GM13976 (cell line): ENCODE measurements around the gene UBXN6.

Experiments
- DNase-seq: peaks from one replicate; pipeline ENCODE4 v3.0.0; 2012; ENCODE audit warnings: low spot score
- CTCF ChIP-seq: IDR thresholded peaks from 2 replicates; pipeline ENCODE4 v1.5.1; 2012; ENCODE audit warnings: borderline replicate concordance, mild to moderate bottlenecking; ENCODE audit not compliant: insufficient read depth; ENCODE audit errors: extremely low read depth, missing control alignments, control extremely low read depth
- in situ Hi-C: fragments of 300-500 bp; cut with MboI; formaldehyde crosslinking; loops from one replicate; pipeline ENCODE4 v1.12.0; 2022; ENCODE audit warnings: low sequenced_read_pairs, mixed read lengths, inconsistent platforms; ENCODE audit not compliant: unreplicated experiment

Gene UBXN6

DNA sequence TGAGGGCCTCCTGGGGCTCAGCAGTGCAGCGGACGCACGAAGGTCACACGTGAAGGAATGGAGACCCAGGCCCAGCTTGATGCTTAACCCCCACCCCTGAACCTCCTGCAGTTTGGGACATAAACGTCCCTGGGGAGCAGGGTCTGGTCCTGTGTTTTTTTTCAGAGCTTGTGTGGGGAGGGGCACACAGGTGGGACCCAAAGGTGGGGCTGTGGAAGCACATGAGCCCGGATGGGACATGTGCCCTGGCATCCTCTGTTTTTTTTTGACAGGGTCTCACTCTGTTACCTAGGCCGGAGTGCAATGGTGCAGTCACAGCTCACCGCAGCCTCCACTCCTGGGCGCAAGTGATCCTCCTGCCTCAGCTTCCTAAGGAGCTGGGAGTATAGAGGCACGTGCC lies 20.5 kb downstream of the UBXN6 start:
- DNase-seq: no peak
- no peak for TF ChIP-seq CTCF
- in situ Hi-C loops: no loop called here

- no peak for DNase-seq
- TF ChIP-seq CTCF: no peak
- in situ Hi-C loops: no loop called here
Observed at GRCh38 chr19:4436231-4436630, 21.4 kb downstream of the UBXN6 start.

DNA sequence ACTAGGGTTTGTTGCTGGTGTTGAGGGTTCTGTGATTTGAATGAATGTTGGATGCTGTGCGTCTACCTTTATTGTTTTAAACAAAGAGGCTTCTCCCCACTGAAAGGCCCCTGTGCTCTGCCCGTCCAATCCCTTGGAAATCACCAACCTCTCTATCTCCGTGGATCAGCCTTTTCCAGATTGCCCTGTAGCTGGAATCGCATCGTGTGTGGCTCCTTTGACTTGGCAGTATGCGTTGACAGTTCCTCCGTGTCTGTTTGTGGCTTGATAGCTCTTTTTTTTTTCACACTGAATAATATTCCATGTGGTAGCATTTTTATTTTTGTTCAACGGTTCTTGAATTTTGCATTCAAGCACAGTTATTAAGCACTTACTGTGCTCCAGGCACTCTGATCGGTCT lies 23.2 kb downstream of the UBXN6 start:
- DNase-seq: no peak
- in situ Hi-C loops: no loop called here
- TF ChIP-seq CTCF: no peak

DNA sequence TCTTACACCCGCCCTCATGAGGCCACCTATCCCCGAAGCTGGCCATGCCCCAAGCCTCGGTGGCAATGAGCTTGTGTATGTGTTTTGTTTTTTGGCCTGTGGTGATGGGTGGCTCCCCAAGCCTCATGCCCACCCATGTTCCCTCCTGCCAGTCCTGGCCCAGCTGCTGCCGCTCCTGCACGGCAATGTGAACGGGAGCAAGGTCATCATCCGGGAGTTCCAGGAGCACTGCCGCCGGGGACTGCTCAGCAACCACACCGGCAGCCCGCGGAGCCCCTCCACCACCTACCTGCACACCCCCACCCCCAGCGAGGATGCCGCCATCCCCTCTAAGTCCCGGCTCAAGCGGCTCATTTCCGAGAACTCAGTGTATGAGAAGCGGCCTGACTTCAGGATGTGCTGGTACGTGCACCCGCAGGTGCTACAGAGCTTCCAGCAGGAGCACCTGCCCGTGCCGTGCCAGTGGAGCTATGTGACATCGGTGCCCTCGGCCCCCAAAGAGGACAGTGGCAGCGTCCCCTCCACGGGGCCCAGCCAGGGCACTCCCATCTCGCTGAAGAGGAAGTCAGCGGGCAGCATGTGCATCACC lies 24.6 kb downstream of the UBXN6 start:
- in situ Hi-C loops: no loop called here
- no peak for DNase-seq
- TF ChIP-seq CTCF: no peak

DNA sequence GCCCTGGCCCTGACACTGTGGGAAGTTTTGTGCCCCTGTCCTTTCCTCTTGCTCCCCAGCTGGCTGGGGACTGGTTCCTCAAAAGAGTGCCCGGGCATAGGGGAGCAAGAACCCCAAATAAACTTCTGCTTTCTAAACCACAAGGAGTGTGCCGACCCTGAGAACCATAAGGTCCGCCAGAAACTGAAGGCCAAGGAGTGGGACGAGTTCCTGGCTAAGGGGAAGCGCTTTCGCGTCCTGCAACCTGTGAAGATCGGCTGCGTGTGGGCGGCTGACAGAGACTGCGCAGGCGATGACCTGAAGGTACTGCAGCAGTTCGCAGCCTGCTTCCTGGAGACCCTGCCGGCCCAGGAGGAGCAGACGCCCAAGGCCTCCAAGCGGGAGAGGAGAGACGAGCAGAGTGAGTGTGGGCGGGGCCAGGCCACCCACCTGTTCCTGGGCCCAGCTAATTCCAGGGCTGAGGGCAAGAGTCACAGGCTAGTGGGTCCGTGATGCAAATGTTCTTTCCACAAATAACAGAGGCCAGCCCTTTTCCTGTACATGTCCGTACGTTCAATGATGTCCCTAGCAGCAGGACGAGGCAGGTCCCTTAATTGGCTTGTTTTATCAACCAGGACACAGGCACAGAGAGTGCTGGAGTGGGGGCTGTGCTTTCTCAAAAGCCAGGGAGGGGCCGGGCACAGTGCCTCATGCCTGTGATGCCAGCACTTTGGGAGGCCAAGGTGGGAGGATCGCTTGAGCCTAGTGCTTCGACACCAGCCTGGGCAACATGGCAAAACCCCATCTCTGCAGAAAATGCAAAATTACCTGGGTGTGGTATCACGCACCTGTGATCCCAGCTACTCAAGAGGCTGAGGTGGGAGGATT lies 25.6 kb downstream of the UBXN6 start:
- no peak for TF ChIP-seq CTCF
- peak; percentile 83 for DNase-seq
- in situ Hi-C loops: no loop called here

DNA sequence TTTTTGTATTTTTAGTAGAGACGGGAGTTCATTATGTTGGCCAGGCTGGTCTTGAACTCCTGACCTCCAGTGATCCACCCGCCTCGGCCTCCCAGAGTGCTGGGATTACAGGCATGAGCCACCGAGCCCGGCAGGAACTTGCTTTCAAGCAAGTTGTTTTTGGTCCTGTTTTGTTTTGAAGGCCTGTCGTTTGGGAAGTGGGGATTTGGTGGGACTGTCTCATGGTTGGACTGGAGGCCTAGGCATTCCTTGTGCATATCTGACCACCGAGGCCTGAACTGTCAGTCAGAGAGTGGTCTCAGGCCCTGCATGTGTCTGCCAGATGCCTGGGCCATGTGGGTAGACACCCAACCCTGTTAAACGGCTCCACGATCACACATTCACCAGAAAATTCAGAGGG lies 26.3 kb downstream of the UBXN6 start:
- TF ChIP-seq CTCF: no peak
- in situ Hi-C loops: no loop called here
- no peak for DNase-seq
